ENCODE results near the gene ACOX2. TPM values are rescaled to one million over a fixed set of nuclear protein-coding genes. Genes with fewer than 3 reads are reported as not detected.
A peak's percentile ranks its signal among the peaks of the same experiment; 100 is the strongest.

ACOX2 gene
- total RNA-seq, 2 donors from 2014 or later, result 2.3 to 5.9 TPM

GRCh38 chr3:58532794-58533220, 4.2 kb downstream of the ACOX2 start:
- TF ChIP-seq CTCF (IDR thresholded peaks at IDR 0.05), result peak; percentile 88 to 96 (median 91)
- no peak for TF ChIP-seq POLR2A (IDR thresholded peaks at IDR 0.05)
- no peaks in the 10 kb centered on the region for H3K36me3 ChIP-seq (replicated peaks in 1 of 2; ENCODE audit: insufficient read depth in 1 of 2, low read depth in 2 of 2)
- no peaks in the 10 kb centered on the region for H3K9me3 ChIP-seq
- H3K4me3 ChIP-seq, result no peak overlapping the region
- ATAC-seq (peak; percentile 69), DNase-seq (peak; percentile 74 to 81 (median 74))
- WGBS, 2 donors, result 21 to 34% methylated on average over 4 to 11 of the region's 11 CpGs
- peak overlapping the region in 1 of 4 donors; percentile 31 for H3K27ac ChIP-seq
- H3K27me3 ChIP-seq, result no peaks in the 10 kb centered on the region
- H3K4me1 ChIP-seq, result peaks cover 50% of the 10 kb centered on the region
- intact Hi-C loops (cut with DNase I), result no loop called here

GRCh38 chr3:58531956-58532355, 5.0 kb downstream of the ACOX2 start:
- no peaks in the 10 kb centered on the region for H3K9me3 ChIP-seq
- DNase-seq (no peak), ATAC-seq (no peak)
- peaks cover 42% of the 10 kb centered on the region for H3K4me1 ChIP-seq
- H3K4me3 ChIP-seq, result no peak overlapping the region
- 70 to 76% methylated on average over 2 of the region's 2 CpGs for WGBS, 2 donors
- TF ChIP-seq POLR2A (IDR thresholded peaks at IDR 0.05) (no peak), CTCF (IDR thresholded peaks at IDR 0.05) (no peak)
- intact Hi-C loops (cut with DNase I), result no loop called here
- no peak overlapping the region for H3K27ac ChIP-seq
- H3K36me3 ChIP-seq (replicated peaks in 1 of 2; ENCODE audit: insufficient read depth in 1 of 2, low read depth in 2 of 2), result no peaks in the 10 kb centered on the region
- no peaks in the 10 kb centered on the region for H3K27me3 ChIP-seq

GRCh38 chr3:58531555-58531954, 5.4 kb downstream of the ACOX2 start:
- no peaks in the 10 kb centered on the region for H3K27me3 ChIP-seq
- no peaks in the 10 kb centered on the region for H3K36me3 ChIP-seq (replicated peaks in 1 of 2; ENCODE audit: insufficient read depth in 1 of 2, low read depth in 2 of 2)
- H3K4me3 ChIP-seq, result no peak overlapping the region
- DNase-seq (no peak), ATAC-seq (no peak)
- WGBS, 2 donors, result 92% methylated on average over 4 to 7 of the region's 7 CpGs
- TF ChIP-seq CTCF (IDR thresholded peaks at IDR 0.05) (no peak), POLR2A (IDR thresholded peaks at IDR 0.05) (no peak)
- intact Hi-C loops (cut with DNase I), result no loop called here
- no peaks in the 10 kb centered on the region for H3K9me3 ChIP-seq
- peaks cover 38% of the 10 kb centered on the region for H3K4me1 ChIP-seq
- H3K27ac ChIP-seq, result no peak overlapping the region

GRCh38 chr3:58530354-58530865, 6.6 kb downstream of the ACOX2 start:
- H3K27ac ChIP-seq, result no peak overlapping the region
- peaks cover 26% of the 10 kb centered on the region for H3K4me1 ChIP-seq
- intact Hi-C loops (cut with DNase I), result no loop called here
- H3K27me3 ChIP-seq, result no peaks in the 10 kb centered on the region
- no peak overlapping the region for H3K4me3 ChIP-seq
- ATAC-seq (no peak), DNase-seq (no peak)
- no peak for TF ChIP-seq POLR2A (IDR thresholded peaks at IDR 0.05)
- H3K36me3 ChIP-seq (replicated peaks in 1 of 2; ENCODE audit: insufficient read depth in 1 of 2, low read depth in 2 of 2), result no peaks in the 10 kb centered on the region
- H3K9me3 ChIP-seq, result no peaks in the 10 kb centered on the region
- 94% methylated on average over 11 to 17 of the region's 18 CpGs for WGBS, 2 donors

GRCh38 chr3:58529516-58530353, 7.3 kb downstream of the ACOX2 start:
- no peaks in the 10 kb centered on the region for H3K27me3 ChIP-seq
- WGBS, 2 donors, result 69 to 78% methylated on average over 9 to 15 of the region's 15 CpGs
- TF ChIP-seq CTCF (IDR thresholded peaks at IDR 0.05), result no peak
- TF ChIP-seq POLR2A (IDR thresholded peaks at IDR 0.05), result no peak
- no peak overlapping the region for H3K4me3 ChIP-seq
- no peak for DNase-seq
- no peaks in the 10 kb centered on the region for H3K36me3 ChIP-seq (replicated peaks in 1 of 2; ENCODE audit: insufficient read depth in 1 of 2, low read depth in 2 of 2)
- intact Hi-C loops (cut with DNase I), result no loop called here
- no peak overlapping the region for H3K27ac ChIP-seq
- H3K9me3 ChIP-seq, result no peaks in the 10 kb centered on the region
- no peak for ATAC-seq
- H3K4me1 ChIP-seq, result peaks cover 21% of the 10 kb centered on the region

All from body of pancreas (tissue), 4 donors.